Measurements from ENCODE around the gene CRMP1.
A peak's percentile ranks its signal among the peaks of the same experiment; 100 is the strongest.

Gene CRMP1

DNA sequence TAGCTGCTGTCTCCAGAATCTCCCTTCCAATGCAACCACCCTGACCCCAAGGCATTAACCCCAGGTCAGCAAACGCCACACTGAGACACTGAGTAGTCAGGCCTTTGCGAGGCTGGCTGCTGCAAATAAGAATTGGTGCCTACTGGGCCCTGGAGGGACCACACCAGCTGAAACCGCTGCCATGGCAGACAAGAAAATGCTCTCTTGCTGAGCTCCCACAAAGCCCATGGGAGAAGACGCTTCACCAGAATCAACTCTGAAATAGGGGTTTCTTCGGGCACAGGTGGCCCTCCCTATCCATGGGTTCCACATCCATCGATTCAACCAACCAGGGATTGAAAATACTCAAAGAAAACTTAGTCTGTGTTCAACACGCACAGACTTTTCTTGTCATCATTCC is 26.7 kb upstream of the CRMP1 start:
- peaks cover 14% of the 10 kb centered on the region for H3K4me1 ChIP-seq (ENCODE audit: control insufficient read depth, insufficient read depth, low read length)
- no peak overlapping the region for H3K9ac ChIP-seq (ENCODE audit: low read length)
- no peaks in the 10 kb centered on the region; the same call in 1 of the 2 replicates for H3K27me3 ChIP-seq (ENCODE audit: control insufficient read depth, insufficient read depth, low read length)
- H3K36me3 ChIP-seq (ENCODE audit: control insufficient read depth, insufficient read depth, low read length), result no peaks in the 10 kb centered on the region
- H3K9me3 ChIP-seq (ENCODE audit: control insufficient read depth, insufficient read depth, low read depth, low read length), result no peaks in the 10 kb centered on the region; the same call in none of the 2 replicates
- H3K27ac ChIP-seq (ENCODE audit: low read depth, low read length), result no peak overlapping the region
- no peak overlapping the region for H3K4me3 ChIP-seq (ENCODE audit: low read depth, low read length)

DNA sequence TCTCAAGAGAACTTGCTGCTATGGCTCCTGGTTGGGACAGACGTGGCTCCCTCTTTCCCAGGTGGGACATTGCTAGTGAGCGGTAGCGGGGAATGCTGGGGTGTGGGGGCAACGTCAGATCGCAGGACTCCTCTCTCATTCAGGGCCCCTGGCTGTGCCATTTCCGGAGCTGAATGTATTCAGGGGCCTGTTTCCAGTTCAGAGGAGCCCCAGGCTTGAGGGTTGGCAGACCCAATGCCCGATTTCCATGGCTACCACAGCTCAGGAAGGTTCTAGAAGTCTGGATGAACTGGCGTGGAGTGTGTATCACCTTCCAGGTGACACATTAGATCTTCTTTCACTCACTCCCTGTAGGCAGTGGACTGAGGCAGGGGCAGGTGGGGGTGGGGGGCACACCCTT is 26.2 kb upstream of the CRMP1 start:
- Histone ChIP-seq H3K4me1 (ENCODE audit: control insufficient read depth, insufficient read depth, low read length) (peaks cover 14% of the 10 kb centered on the region), H3K9ac (ENCODE audit: low read length) (no peak overlapping the region), H3K9me3 (ENCODE audit: control insufficient read depth, insufficient read depth, low read depth, low read length) (no peaks in the 10 kb centered on the region; the same call in none of the 2 replicates), H3K4me3 (ENCODE audit: low read depth, low read length) (no peak overlapping the region), H3K36me3 (ENCODE audit: control insufficient read depth, insufficient read depth, low read length) (no peaks in the 10 kb centered on the region), H3K27ac (ENCODE audit: low read depth, low read length) (no peak overlapping the region), H3K27me3 (ENCODE audit: control insufficient read depth, insufficient read depth, low read length) (no peaks in the 10 kb centered on the region; the same call in 1 of the 2 replicates)

DNA sequence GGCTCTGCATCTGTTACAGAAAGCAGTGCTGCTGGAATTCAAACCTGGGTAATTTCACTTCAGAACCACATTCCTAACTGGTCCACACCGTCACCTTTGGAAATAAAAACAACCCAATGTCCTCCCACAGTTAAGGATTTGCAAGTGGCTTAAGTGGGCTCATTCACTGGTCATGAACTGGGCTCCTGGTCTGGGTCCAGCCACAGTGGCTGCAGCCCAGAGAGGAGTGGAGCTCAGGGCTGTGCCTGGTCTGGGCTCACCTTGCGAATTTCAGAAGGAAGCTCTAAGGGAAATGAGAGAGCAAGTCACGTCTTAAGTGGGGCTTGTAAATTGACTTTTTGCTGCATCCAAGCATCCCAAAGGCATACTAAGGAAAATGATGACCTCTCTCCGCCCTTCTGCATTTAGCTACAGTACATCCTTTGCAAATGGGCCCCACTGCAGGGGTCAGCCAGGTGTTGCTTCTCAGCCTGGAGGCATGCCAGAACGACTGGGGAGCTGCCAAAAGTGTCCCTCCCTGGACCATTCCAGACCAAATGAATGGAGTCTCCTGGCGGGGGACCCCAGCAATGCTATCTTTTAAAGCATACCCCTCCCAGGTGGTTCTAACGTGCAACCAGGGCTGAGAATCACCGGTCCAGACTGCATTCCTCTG is 25.6 kb upstream of the CRMP1 start:
- H3K27ac ChIP-seq (ENCODE audit: low read depth, low read length), result no peak overlapping the region
- H3K4me3 ChIP-seq (ENCODE audit: low read depth, low read length), result no peak overlapping the region
- H3K9me3 ChIP-seq (ENCODE audit: control insufficient read depth, insufficient read depth, low read depth, low read length), result no peaks in the 10 kb centered on the region; the same call in none of the 2 replicates
- no peaks in the 10 kb centered on the region; the same call in 1 of the 2 replicates for H3K27me3 ChIP-seq (ENCODE audit: control insufficient read depth, insufficient read depth, low read length)
- H3K36me3 ChIP-seq (ENCODE audit: control insufficient read depth, insufficient read depth, low read length), result no peaks in the 10 kb centered on the region
- no peak overlapping the region for H3K9ac ChIP-seq (ENCODE audit: low read length)
- H3K4me1 ChIP-seq (ENCODE audit: control insufficient read depth, insufficient read depth, low read length), result peaks cover 14% of the 10 kb centered on the region

GRCh38 chr4:5917672-5918071 is 24.8 kb upstream of the CRMP1 start:
- no peak overlapping the region for H3K27ac ChIP-seq (ENCODE audit: low read depth, low read length)
- H3K9ac ChIP-seq (ENCODE audit: low read length), result no peak overlapping the region

GRCh38 chr4:5916229-5916628 is 23.3 kb upstream of the CRMP1 start:
- H3K9me3 ChIP-seq (ENCODE audit: control insufficient read depth, insufficient read depth, low read depth, low read length), result no peaks in the 10 kb centered on the region; the same call in none of the 2 replicates
- no peak overlapping the region for H3K9ac ChIP-seq (ENCODE audit: low read length)
- peaks cover 19% of the 10 kb centered on the region for H3K4me1 ChIP-seq (ENCODE audit: control insufficient read depth, insufficient read depth, low read length)
- H3K27me3 ChIP-seq (ENCODE audit: control insufficient read depth, insufficient read depth, low read length), result no peaks in the 10 kb centered on the region
- H3K27ac ChIP-seq (ENCODE audit: low read depth, low read length), result no peak overlapping the region
- H3K36me3 ChIP-seq (ENCODE audit: control insufficient read depth, insufficient read depth, low read length), result no peaks in the 10 kb centered on the region
- H3K4me3 ChIP-seq (ENCODE audit: low read depth, low read length), result no peak overlapping the region

More at GRCh38 chr4:5917672-5918071, 24.8 kb upstream of the CRMP1 start:
- Histone ChIP-seq H3K4me1 (ENCODE audit: control insufficient read depth, insufficient read depth, low read length) (peaks cover 22% of the 10 kb centered on the region), H3K27me3 (ENCODE audit: control insufficient read depth, insufficient read depth, low read length) (no peaks in the 10 kb centered on the region; the same call in 1 of the 2 replicates), H3K4me3 (ENCODE audit: low read depth, low read length) (no peak overlapping the region), H3K9me3 (ENCODE audit: control insufficient read depth, insufficient read depth, low read depth, low read length) (no peaks in the 10 kb centered on the region; the same call in none of the 2 replicates), H3K36me3 (ENCODE audit: control insufficient read depth, insufficient read depth, low read length) (no peaks in the 10 kb centered on the region)

DNA sequence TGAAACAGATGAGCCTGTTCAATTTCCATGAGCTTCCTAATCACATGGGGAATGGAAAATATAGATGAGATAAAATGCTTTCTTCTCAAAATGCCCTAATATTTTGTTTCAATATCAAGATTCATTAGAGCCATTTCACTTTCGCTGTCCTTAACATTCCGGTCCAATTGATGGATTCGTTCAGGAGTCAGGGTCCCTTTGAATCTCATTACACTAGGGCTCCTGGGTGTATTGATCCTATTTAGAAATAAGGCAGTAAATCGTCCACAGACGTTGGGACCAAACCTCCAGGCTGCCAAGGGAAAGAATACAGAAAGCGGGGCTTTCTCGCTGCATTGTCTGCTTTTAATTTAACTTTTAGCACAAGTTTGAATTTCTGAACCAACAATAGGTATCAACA is 20.6 kb upstream of the CRMP1 start:
- H3K9ac ChIP-seq (ENCODE audit: low read length), result no peak overlapping the region
- no peak overlapping the region for H3K4me3 ChIP-seq (ENCODE audit: low read depth, low read length)
- H3K36me3 ChIP-seq (ENCODE audit: control insufficient read depth, insufficient read depth, low read length), result no peaks in the 10 kb centered on the region
- no peaks in the 10 kb centered on the region; the same call in none of the 2 replicates for H3K9me3 ChIP-seq (ENCODE audit: control insufficient read depth, insufficient read depth, low read depth, low read length)
- peaks cover 21% of the 10 kb centered on the region for H3K4me1 ChIP-seq (ENCODE audit: control insufficient read depth, insufficient read depth, low read length)
- H3K27me3 ChIP-seq (ENCODE audit: control insufficient read depth, insufficient read depth, low read length), result no peaks in the 10 kb centered on the region; the same call in 1 of the 2 replicates
- no peak overlapping the region for H3K27ac ChIP-seq (ENCODE audit: low read depth, low read length)

GRCh38 chr4:5912614-5913019 is 19.7 kb upstream of the CRMP1 start:
- H3K9ac ChIP-seq (ENCODE audit: low read length), result peak overlapping the region; percentile 5
- peak overlapping the region; percentile 6; the same call in 1 of the 2 replicates for H3K4me3 ChIP-seq (ENCODE audit: low read depth, low read length)
- no peaks in the 10 kb centered on the region; the same call in none of the 2 replicates for H3K9me3 ChIP-seq (ENCODE audit: control insufficient read depth, insufficient read depth, low read depth, low read length)
- peaks cover 21% of the 10 kb centered on the region for H3K4me1 ChIP-seq (ENCODE audit: control insufficient read depth, insufficient read depth, low read length)
- no peak overlapping the region for H3K27ac ChIP-seq (ENCODE audit: low read depth, low read length)
- H3K36me3 ChIP-seq (ENCODE audit: control insufficient read depth, insufficient read depth, low read length), result no peaks in the 10 kb centered on the region
- peaks cover 3% of the 10 kb centered on the region for H3K27me3 ChIP-seq (ENCODE audit: control insufficient read depth, insufficient read depth, low read length)

DNA sequence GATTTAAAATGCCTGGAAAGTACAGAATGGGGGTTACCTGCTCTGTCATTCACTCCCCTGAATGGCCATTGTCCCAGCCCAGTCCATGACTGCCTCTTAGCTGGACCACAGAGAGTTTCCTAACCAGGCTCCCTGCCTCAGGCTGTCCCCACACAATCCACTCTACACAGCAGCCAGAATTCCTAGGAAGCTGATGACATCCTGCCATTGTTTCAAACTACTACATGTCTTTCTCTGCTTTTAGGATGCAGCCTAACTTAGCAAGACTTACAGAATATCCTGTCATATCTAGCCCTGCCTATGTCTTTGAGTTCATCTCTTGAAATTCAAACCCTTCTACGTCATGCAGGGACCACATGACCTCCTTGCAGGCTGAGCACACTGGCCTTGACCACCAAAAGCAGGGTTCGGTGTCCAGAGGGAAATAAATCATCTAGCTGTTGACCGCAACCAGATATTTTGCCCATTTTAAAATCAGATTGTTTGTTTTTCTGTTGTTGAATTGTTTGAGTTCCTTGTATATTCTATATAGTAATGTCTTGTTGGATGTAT is 16.1 kb upstream of the CRMP1 start:
- no peak overlapping the region for H3K4me3 ChIP-seq (ENCODE audit: low read depth, low read length)
- no peak overlapping the region for H3K9ac ChIP-seq (ENCODE audit: low read length)
- H3K36me3 ChIP-seq (ENCODE audit: control insufficient read depth, insufficient read depth, low read length), result no peaks in the 10 kb centered on the region
- H3K27ac ChIP-seq (ENCODE audit: low read depth, low read length), result no peak overlapping the region
- H3K27me3 ChIP-seq (ENCODE audit: control insufficient read depth, insufficient read depth, low read length), result peaks cover 29% of the 10 kb centered on the region
- peaks cover 31% of the 10 kb centered on the region for H3K4me1 ChIP-seq (ENCODE audit: control insufficient read depth, insufficient read depth, low read length)
- no peaks in the 10 kb centered on the region for H3K9me3 ChIP-seq (ENCODE audit: control insufficient read depth, insufficient read depth, low read depth, low read length)

GRCh38 chr4:5906191-5906590 is 13.3 kb upstream of the CRMP1 start:
- Histone ChIP-seq H3K27me3 (ENCODE audit: control insufficient read depth, insufficient read depth, low read length) (peaks cover 40% of the 10 kb centered on the region), H3K9ac (ENCODE audit: low read length) (no peak overlapping the region), H3K4me1 (ENCODE audit: control insufficient read depth, insufficient read depth, low read length) (peaks cover 26% of the 10 kb centered on the region), H3K27ac (ENCODE audit: low read depth, low read length) (no peak overlapping the region), H3K9me3 (ENCODE audit: control insufficient read depth, insufficient read depth, low read depth, low read length) (no peaks in the 10 kb centered on the region), H3K4me3 (ENCODE audit: low read depth, low read length) (0 out of 2 replicates have a peak overlapping the region, but pooled peaks have one; percentile 12), H3K36me3 (ENCODE audit: control insufficient read depth, insufficient read depth, low read length) (no peaks in the 10 kb centered on the region)

- Histone ChIP-seq H3K27me3 (ENCODE audit: control insufficient read depth, insufficient read depth, low read length) (peaks cover 44% of the 10 kb centered on the region), H3K36me3 (ENCODE audit: control insufficient read depth, insufficient read depth, low read length) (no peaks in the 10 kb centered on the region), H3K4me3 (ENCODE audit: low read depth, low read length) (0 out of 2 replicates have a peak overlapping the region, but pooled peaks have one; percentile 12), H3K27ac (ENCODE audit: low read depth, low read length) (no peak overlapping the region), H3K9ac (ENCODE audit: low read length) (no peak overlapping the region), H3K9me3 (ENCODE audit: control insufficient read depth, insufficient read depth, low read depth, low read length) (no peaks in the 10 kb centered on the region), H3K4me1 (ENCODE audit: control insufficient read depth, insufficient read depth, low read length) (peaks cover 26% of the 10 kb centered on the region)
Measured at GRCh38 chr4:5905714-5906113, 12.8 kb upstream of the CRMP1 start.

DNA sequence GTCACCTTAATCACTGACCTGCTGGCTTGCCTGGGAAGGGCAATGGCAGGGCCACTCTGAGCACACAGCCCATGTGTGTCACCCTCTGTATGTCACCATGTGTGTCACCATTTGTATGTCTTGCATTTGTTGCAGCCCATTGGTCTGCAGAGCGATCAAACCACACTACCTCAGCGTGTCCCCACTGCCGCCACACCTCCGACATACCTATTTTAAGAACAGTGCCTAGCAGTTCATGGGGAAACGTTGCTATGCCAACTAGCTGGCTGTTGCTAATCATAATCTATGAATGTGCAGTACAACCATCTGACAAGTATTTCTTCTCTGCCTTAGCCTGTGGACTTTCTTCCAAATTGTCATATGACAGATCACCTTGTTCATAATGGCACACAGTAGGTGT is 8.0 kb upstream of the CRMP1 start:
- no peaks in the 10 kb centered on the region for H3K36me3 ChIP-seq (ENCODE audit: control insufficient read depth, insufficient read depth, low read length)
- H3K4me3 ChIP-seq (ENCODE audit: low read depth, low read length), result no peak overlapping the region
- peaks cover 4% of the 10 kb centered on the region; the same call in 1 of the 2 replicates for H3K9me3 ChIP-seq (ENCODE audit: control insufficient read depth, insufficient read depth, low read depth, low read length)
- peaks cover 75% of the 10 kb centered on the region for H3K27me3 ChIP-seq (ENCODE audit: control insufficient read depth, insufficient read depth, low read length)
- H3K4me1 ChIP-seq (ENCODE audit: control insufficient read depth, insufficient read depth, low read length), result peaks cover 17% of the 10 kb centered on the region
- no peak overlapping the region for H3K27ac ChIP-seq (ENCODE audit: low read depth, low read length)
- H3K9ac ChIP-seq (ENCODE audit: low read length), result no peak overlapping the region

Measured in HUES6 (cell line).